NCI-H82 treated with DMSO at 0.1 percent for 48 hours (cell line): ENCODE measurements around the gene TMCO6.
"Not testable (repeated sequence)": the region's sequence is repeated elsewhere in the genome, so short reads cannot be mapped to it uniquely, and the experiment has no call there.

ENCODE experiments used
- DNase-seq: peaks from one replicate; lab custom pipeline; 2025; ENCODE audit not compliant: unreplicated experiment; lab: John Stamatoyannopoulos, UW

The TMCO6 gene

DNA sequence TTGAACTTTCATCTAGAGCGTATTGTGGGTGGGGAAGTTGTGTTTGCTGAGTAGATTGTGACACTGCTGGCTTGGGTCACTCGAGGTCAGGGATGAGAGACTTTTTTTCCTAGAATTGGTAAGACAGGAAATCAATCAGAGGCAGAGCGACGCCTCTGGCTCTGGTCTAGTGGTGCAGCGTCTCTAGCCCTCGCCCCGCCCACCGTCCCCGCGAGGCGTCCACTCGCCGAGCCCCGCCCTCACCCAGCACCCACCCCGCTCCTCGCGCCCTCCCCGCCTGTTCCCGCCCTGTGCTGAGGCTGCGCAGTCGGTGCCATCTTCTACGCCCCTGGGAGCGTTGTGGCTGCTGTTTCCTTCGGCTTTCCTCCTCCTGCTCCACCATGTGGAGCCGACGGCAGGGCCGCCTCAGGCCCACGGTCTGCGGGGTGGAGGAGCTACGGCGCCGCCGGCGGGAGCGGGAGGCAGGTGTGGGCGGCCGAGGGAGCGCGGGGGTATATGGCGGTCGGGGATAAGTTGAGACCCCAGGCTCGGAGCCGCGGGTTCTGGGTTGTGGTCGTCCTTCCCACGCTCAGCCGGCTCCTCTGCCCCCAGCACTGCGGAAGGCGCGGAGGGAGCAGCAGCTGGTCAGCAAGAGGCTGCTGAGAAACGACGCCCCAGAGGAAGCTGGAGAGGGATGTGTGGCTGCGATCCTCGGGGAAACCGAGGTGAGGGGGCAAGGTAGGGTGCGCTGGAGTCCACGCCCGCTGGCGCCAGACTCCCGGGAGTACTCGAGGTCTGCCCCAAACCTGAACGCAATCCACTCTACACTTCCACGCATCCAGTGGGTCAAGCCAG lies at the start of gene TMCO6:
TMCO6 (plus strand) TSS at position 304 of the 834 bp plus-strand sequence; CDS start at position 381, 77 bp downstream.
- DNase-seq: peak; percentile 86

DNA sequence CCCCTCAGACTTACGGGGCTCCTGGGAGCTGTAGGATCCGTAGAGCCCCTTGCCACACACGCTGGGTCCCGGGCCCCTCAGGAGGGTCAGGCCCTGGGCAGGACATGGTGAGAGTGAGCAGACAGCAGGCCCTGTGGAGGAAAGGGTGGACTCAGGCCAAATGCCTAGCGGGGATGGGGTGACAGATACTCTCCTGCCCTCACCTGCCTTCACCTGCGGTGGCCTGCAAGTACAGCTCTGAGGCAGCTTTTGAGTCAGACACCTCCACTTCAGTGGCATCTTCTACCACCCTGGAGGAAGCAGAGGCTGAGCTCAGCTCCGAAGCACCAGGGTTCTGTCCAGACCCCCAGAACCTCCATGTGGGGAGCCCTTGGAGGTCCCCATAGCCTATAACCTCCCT lies 48.4 kb upstream of the TMCO6 start:
- no peak for DNase-seq

DNA sequence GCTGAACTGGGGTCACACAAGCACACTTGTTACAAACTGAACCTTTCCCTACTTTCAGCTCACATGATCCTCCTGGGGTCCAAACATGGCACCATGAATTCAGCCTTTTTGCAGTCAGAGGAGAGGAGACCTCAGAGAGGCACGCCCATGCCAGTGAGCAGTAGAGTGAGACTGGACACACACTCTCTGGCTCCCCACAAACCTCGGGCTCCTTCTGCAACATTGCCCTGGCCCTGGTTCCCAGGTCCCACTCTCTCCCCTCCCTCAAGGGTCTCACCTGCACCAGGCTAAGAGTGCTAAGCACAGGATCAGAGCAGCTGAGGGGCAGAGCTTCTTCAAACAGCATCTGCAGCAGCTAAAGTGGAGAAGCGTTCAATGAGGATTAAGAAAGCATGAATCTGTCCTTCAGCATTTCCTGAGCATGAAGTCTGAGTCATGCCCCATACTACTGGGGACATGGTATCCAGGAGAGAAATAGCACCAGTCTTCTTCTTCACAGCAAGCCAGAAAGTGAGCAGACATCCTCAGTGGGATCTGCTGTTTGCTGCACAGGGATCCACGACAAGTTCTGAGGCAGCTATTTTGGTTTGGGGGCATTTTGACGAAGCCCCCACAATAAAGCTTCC lies 47.4 kb upstream of the TMCO6 start:
- no peak for DNase-seq

DNA sequence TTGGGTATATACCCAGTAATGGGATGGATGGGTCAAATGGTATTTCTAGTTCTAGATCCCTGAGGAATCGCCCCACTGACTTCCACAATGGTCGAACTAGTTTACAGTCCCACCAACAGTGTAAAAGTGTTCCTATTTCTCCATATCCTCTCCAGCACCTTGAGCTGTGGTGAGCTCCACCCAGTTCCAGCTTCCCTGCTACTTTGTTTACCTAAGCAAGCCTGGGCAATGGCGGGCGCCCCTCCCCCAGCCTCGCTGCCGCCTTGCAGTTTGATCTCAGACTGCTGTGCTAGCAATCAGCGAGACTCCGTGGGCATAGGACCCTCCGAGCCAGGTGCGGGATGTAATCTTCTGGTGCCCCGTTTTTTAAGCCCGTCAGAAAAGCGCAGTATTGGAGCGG lies 46.2 kb upstream of the TMCO6 start:
- DNase-seq: not testable (repeated sequence)

DNA sequence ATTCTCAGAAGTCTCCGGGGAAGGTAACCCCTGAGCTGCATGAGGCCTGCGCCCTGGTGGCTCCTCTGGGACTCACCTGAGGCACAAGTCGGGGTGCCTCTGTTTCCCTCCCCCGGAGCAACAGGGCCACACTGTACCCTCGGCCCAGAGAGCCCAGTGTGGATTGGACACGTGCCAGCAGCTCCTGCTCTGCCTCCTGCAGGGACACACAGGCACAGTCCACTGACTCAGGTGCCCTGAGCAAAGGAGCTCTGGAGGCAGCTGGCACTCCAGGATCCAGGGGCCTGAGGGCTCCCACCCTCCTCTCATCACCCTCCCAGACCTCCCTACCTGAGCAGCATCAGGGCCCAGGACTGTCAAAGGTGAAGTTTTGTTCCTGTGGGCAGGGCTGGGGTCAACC lies 45.1 kb upstream of the TMCO6 start:
- DNase-seq: no peak

DNA sequence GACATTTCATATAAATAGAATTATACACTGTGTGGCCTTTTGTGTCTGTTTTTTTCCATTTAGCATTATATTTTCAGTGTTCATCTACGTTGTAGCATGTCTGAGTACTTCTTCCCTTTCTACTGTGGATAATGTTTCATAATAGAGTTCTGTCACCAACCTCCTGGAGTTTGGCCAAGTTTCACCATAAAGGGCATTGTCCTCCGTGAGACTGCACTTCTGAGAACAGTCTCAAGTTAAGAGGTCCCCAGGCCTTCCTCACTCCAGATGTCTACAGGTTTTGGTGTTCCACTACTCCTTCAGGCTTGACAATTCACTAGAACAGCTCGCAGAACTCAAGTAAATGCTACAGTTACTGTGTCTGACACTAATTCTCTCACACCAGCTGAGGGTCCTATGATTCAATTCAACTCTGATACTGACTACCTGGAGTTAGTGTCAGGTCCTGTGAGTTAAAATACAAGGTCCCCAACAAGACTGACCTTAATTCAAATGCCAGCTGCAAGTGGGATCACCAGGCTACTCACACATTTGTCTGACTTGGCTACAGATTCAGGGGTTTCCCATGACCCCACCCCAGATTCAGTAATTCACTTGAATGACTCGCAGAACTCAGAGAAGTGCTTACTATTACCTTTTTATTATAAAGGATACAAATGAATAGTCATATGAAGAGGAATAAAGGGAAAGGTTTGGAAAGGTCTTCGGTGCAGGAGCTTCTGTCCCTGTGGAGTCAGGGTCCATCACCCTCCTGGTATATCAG lies 43.5 kb upstream of the TMCO6 start:
- no peak for DNase-seq

DNA sequence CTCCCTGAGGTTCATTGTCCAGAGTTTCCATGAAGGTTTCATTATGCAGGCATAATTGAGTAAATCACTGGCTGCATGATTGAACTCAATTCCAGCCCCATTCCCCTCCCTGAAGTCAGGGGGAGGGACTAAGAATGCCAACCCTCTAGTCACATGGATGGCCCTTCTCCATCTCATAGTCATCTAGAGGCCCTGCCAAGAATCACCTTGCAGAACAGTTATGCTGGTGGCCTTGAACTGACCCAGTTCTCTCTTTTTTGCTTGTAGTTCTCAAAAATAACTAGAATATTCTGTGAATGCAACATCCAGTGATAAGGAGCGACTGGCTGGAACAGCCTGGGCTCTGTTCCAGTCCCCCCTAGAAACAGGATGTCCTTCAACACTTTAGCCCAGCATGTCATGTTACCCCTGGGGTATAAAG lies 42.9 kb upstream of the TMCO6 start:
- DNase-seq: no peak

DNA sequence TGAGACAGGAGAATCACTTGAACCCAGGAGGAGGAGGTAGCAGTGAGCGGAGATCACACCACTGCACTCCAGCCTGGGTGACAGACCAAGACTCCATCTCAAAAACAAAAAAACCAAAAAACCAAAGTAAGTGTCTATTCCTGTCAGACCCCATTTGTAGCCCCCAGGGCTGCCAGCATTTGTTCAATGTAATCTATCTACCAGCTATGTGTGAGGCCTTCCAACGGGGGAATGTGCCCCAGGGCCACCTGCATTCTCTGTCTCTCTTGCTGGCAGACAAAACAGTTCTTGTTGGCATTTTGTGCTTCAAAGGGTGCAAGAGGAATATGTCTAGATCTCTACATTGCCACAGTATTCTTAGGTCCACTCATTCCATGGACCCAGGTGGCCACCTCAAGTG lies 40.4 kb upstream of the TMCO6 start:
- no peak for DNase-seq

DNA sequence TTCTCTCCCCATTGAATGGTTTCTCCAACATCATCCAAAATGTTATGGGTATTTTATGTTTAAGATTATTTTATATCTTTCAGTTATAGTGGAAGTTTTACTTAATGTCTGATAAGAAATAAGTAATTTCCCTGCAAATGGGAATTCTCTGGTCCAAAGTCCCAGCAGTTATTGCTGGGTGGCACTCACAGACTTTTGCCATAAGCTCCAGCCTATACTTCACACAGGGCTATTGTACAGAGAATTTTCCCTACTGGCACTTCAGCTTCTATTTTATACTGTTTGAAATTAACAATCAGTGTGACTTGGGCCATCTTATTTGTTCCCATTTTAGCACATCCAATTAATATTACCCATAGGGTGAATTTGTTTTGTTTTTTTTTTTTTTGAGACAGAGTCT lies 39.2 kb upstream of the TMCO6 start:
- no peak for DNase-seq

DNA sequence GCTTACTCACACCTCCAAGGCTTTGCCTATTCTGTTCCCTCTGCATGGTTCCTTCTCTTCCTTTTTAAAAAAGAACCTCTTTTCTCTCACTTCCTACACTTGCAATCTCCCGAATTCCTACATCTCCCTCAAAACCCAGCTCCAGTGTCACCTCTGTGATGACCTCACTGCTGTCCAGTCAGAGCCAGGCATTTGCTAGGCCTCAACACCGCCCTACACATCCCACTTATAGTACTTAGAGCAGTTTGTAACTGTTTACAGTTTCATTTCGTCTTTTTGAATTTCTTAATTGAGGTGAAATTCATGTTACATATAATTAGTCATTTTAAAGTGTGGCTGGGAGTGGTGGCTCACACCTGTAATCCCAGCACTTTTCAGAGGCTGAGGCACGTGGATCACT lies 37.1 kb upstream of the TMCO6 start:
- no peak for DNase-seq

DNA sequence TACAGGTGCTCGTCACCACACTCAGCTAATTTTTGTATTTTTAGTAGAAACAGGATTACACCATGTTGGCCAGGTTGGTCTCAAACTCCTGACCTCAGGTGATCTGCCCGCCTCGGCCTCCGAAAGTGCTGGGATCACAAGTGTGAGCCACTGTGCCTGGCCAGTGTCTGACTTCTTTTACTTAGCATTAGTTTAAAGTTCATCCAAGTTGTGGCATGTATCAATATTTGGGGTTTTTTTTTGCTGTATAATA lies 35.9 kb upstream of the TMCO6 start:
- DNase-seq: not testable (repeated sequence)

DNA sequence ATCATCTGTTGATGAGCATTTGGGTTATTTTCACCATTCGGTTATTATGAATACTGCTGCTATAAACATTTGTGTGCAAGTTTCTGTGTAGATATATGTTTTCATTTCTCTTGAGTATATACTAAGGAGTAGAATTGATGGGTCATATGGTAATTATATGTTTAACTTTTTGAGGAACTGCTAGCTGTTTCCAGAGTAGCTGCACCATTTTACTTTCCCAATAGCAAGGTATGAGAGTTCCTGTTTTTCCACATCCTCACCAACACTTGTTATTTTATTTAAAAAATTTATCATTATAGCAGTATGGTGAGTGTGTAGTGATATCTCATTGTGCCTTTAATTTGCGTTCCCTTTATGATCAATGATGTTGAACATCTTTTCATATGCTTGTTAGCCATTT lies 35.5 kb upstream of the TMCO6 start:
- DNase-seq: no peak

DNA sequence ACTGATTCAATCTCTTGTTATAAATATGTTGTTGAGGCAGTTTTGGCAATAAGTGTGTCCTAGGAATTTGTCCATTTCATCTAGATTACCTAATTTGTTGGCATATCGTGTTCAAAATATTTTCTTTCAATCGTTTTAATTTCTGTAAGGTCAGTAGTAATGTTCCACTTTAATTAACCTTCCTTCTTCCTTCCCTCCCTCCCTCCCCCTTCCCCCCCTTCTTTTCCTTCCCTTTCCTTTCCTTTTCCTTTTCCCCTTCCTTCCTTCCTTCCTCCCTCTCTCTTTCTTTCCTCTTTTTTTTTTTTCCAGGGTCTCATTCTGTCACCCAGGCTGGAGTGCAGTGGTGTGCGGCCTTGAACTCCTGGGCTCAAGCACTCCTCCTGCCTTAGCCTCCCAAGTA lies 33.4 kb upstream of the TMCO6 start:
- DNase-seq: no peak

DNA sequence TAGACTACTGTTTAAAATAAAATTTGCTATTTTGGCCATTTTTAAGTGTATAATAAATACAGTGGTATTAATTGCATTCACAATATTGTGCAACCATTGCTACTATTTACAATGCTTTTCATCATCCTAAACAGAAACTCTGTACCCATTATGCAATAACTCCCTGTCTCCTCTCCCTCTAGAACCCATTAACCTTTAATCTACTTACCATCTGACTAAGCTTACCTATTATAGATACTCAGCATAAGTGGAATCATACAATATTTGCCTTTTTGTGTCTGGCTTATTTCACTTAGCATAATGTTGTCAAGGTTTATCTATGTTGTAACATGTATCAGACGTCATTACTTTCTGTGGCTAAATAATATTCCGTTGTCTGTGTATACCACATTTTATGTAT lies 32.2 kb upstream of the TMCO6 start:
- no peak for DNase-seq

DNA sequence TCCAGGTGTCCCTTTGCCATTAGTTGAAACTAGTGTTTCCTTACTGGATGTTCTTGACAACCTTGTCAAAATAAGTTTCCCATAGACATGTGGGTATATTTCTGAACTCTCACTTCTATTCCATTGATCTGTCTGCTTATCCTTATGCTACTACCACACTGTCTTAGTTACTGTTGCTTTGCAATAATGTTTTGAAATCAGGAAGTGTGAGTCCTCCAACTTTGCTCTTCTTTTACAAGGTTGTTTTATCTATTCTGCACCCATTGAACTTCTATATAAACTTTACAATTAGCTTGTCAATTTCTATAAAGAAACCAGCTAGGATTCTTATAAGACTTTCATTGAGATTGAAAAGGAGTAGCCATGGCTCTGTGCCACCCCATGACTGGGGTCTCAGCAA lies 30.5 kb upstream of the TMCO6 start:
- no peak for DNase-seq

DNA sequence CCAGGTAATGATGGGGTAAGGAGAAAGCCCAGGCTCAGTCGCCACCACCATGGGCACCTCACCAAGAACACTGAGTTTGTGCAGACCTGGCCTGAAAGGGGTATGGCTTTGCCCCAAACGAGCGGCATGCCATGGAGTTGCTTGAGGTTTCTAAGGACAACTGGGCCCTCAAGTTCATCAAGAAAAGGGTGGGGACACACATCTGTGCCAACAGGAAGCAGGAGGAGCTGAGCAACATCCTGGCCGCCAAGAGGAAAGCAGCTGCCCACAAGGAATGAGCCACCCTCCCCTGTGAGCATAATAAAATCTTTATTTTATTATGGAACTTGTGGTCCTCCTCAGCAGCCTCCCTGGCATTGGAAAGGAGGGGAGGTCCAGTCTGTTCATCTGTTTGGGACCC lies 30.1 kb upstream of the TMCO6 start:
- no peak for DNase-seq

DNA sequence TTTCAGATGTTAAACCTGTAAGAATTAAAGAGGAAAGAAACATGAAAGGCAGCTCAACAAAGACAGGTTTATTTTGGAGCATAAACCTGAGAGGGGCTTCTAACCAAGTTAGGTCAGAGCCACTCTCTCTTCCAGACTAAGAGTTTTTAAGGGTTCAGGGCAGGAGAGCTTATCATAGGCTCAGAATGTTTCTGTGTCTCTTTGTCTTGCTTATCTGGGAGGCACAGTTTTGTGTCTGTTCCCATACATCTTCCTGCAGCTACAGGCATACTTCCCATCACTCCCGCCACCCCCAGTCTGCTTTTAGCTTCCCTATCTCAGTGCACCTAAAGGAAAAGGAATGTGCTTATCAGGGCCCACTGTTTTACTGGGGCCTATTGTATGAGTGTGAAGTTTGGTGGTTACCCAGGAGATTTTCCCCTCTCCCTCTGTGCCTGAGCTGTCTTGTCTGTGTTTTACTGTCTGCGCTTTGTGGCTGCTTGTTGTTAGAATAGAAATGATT lies 28.2 kb upstream of the TMCO6 start:
- DNase-seq: no peak

DNA sequence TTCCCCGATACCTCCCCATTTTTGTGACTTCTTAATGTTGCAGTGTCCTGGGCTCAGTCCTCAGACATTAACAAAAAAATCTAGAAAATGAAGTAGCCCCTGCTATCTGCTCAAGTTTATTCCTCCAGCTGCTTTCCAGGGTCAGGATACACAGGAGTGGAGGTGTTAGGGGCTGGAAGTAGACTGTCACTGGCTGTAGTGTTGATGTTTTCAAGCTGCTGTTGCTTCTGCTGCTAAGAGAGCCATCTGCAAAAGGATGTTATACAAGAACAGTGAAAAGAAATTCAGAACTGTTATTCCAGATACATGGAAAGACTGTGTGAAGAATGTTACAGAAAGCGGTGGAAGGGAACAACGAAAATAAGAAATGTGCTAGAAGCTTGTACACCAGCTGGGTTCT lies 16.9 kb upstream of the TMCO6 start:
- DNase-seq: no peak

DNA sequence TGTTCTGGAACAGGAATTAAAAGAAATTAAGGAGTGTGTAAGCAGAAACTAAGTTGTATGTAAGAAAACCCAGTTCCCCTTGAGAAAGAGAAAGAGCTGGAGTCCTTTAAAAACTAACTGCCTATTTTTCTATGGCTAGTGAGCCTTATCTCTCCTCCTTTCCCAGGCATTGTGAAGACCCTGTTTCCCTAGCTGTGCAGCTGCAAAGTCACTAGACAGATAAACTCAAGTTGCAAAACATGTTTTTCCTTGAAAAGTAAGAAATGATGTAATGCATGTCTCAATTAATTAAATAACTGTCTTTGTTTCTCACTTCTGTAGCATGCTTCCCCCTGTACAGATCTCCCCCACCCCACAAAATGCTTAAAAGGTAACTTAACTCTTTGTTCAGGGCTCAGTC lies 16.2 kb upstream of the TMCO6 start:
- not testable (repeated sequence) for DNase-seq

DNA sequence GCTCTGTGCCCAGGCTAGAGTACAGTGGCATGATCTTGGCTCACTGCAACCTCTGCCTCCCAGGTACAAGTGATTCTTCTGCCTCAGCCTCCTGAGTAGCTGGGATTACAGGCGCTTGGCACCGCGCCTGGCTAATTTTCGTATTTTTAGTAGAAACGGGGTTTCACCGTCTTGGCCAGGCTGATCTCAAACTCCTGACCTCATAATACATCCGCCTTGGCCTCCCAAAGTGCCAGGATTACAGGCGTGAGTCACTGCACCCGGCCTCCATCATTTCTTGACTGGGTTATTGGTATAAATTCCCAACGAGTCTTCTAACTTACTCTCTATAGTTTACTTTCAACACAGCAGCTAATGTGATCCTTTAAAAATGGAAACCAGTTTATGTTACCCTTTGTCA lies 14.4 kb upstream of the TMCO6 start:
- not testable (repeated sequence) for DNase-seq

DNA sequence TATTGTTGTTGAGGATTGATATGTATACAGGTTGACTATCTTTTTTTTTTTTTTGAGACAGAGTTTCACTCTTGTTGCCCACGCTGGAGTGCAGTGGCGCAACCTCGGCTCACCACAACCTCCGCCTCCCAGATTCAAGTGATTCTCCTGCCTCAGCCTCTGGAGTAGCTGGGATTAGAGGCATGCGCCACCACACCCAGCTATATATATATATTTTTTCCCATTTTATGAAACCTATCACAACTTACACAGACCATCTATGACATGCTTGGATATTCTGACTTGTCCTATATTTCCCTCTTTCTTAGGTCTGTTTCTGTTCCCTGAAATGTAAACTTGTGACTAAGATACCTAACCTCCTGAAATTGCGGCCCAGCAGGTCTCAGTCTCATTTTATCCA lies 11.3 kb upstream of the TMCO6 start:
- no peak for DNase-seq

DNA sequence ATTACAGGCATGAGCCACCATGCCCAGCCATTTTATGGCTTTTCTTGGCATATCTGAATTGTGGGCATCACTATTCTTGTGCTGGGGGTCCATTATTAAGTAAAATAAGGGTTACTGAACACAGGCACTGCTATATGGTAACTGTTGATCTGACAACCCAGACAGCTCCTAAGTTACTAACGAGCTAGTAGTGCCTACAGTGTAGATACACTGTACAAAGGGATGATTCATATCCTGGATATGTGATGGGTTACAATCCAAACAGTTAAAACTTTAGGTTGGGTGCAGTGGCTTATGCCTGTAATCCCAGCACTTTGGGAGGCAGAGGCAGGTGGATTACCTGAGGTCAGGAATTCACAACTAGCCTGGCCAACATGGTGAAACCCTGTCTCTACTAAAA lies 10.5 kb upstream of the TMCO6 start:
- DNase-seq: no peak
